Sigmoid colon (tissue), 4 donors: Measurements from ENCODE around the gene UVRAG.
A peak's percentile ranks its signal among the peaks of the same experiment; 100 is the strongest.

Experiments used
- EP300 ChIP-seq, 4 donors: sonication (generic); formaldehyde crosslinking; IDR thresholded peaks; one replicate each; pipeline ENCODE4 v1.6.1; 2017; ENCODE audit warnings: antibody characterized with exemption in 4 of 4
- POLR2A ChIP-seq, 2 donors: fragments of 450-650 bp; IDR thresholded peaks; one replicate each; pipeline ENCODE4 v1.6.1; 2016; ENCODE audit warnings: antibody characterized with exemption in 2 of 2, mild to moderate bottlenecking in 2 of 2, moderate library complexity in 2 of 2
- POLR2AphosphoS5 ChIP-seq, 4 donors: sonication (generic); formaldehyde crosslinking; IDR thresholded peaks; one replicate each; pipeline ENCODE4 v1.6.1; 2017; ENCODE audit warnings: antibody characterized with exemption in 4 of 4
- TF ChIP-seq, protein P1 (sequence below), 4 experiments: fragments of 450-650 bp in 3 of 4; fragments of 200-600 bp in 1 of 4; IDR thresholded peaks; one replicate each; pipeline ENCODE4 v1.5.1; 2016 to 2019; ENCODE audit warnings: antibody characterized with exemption in 4 of 4, mild to moderate bottlenecking in 3 of 4, moderate library complexity in 2 of 4

DNA sequence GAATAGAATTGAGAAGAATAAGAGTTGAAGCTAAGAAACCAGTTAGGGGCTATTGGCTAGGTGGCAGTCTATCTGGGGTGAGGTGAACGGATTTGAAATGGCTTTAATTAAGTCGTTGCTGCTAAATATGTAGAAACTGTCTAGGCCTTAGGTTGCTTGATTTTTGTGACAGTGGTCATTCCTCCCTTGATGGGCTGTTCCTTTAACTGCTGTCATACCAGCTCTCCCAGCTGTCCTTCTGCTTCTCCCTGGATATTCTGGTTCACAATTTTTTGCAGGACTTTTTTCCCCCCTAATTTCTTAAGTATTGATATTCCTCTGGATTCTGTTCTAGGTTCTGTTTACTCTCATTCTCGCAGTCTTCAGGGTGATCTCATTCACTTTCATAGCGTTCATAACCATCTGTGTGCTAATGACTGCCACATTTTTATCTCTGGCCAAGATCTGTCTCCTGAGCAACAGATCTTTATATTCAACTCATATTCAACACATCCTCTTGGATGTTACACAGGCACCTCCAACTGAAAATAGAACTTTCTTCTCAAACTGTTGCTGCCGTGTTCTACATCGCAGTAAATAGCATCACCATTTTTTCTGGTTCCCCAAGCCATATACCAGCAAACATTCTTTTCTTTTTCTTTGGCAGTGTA lies 134.1 kb downstream of the UVRAG start:
- no peak for TF ChIP-seq POLR2A (IDR thresholded peaks at IDR 0.05)
- TF ChIP-seq, protein P1, sequence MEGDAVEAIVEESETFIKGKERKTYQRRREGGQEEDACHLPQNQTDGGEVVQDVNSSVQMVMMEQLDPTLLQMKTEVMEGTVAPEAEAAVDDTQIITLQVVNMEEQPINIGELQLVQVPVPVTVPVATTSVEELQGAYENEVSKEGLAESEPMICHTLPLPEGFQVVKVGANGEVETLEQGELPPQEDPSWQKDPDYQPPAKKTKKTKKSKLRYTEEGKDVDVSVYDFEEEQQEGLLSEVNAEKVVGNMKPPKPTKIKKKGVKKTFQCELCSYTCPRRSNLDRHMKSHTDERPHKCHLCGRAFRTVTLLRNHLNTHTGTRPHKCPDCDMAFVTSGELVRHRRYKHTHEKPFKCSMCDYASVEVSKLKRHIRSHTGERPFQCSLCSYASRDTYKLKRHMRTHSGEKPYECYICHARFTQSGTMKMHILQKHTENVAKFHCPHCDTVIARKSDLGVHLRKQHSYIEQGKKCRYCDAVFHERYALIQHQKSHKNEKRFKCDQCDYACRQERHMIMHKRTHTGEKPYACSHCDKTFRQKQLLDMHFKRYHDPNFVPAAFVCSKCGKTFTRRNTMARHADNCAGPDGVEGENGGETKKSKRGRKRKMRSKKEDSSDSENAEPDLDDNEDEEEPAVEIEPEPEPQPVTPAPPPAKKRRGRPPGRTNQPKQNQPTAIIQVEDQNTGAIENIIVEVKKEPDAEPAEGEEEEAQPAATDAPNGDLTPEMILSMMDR (IDR thresholded peaks at IDR 0.05) = no peak
- peak in 1 of 4 donors; percentile 3 for TF ChIP-seq EP300 (IDR thresholded peaks at IDR 0.05)
- TF ChIP-seq POLR2AphosphoS5 (IDR thresholded peaks at IDR 0.05) = peak; percentile 18 to 60 (median 42)
